Aorta (tissue), 5 donors: ENCODE results near the gene CCNJL. TPM values are rescaled to one million over a fixed set of nuclear protein-coding genes. Genes with fewer than 3 reads are reported as not detected.
A peak's percentile ranks its signal among the peaks of the same experiment; 100 is the strongest.
"Not testable (repeated sequence)": the region's sequence is repeated elsewhere in the genome, so short reads cannot be mapped to it uniquely, and the experiment has no call there.

Experiments used
- ATAC-seq: fragments of 200-7000 bp; cut with Tn5 transposase; one replicate; pipeline ENCODE4 v1.9.1; 2022; ENCODE audit warnings: moderate library complexity; ENCODE audit not compliant: low FRiP score
- DNase-seq, 2 donors: peaks; one replicate each; pipeline ENCODE4 v3.0.0-alpha.2; 2020
- H3K27ac ChIP-seq, 2 donors: one replicate each; pipeline ENCODE4 v1.5.1; 2013; ENCODE audit warnings: low read length in 2 of 2, mild to moderate bottlenecking in 2 of 2, moderate library complexity in 2 of 2, control low read depth in 1 of 2, inconsistent platforms in 1 of 2, low read depth in 1 of 2
- H3K27me3 ChIP-seq, 2 donors: one replicate each; pipeline ENCODE4 v1.6.1; 2013; ENCODE audit warnings: control low read depth in 1 of 2, low read length in 1 of 2, mild to moderate bottlenecking in 1 of 2, moderate library complexity in 1 of 2; ENCODE audit not compliant: insufficient read depth in 2 of 2, control insufficient read depth in 1 of 2
- H3K36me3 ChIP-seq, 2 donors: one replicate each; pipeline ENCODE4 v1.6.1; 2013; ENCODE audit warnings: control low read depth in 1 of 2, low read length in 1 of 2, mild to moderate bottlenecking in 1 of 2; ENCODE audit not compliant: insufficient read depth in 2 of 2, control insufficient read depth in 1 of 2
- H3K4me1 ChIP-seq, 2 donors: one replicate each; pipeline ENCODE4 v1.6.1; 2013; ENCODE audit warnings: low read length in 2 of 2, control low read depth in 1 of 2, mild to moderate bottlenecking in 1 of 2, moderate library complexity in 1 of 2; ENCODE audit not compliant: insufficient read depth in 2 of 2, control insufficient read depth in 1 of 2
- H3K4me3 ChIP-seq, 2 donors: one replicate each; pipeline ENCODE4 v1.5.1; 2013; ENCODE audit warnings: low read length in 2 of 2, control low read depth in 1 of 2, mild to moderate bottlenecking in 1 of 2
- H3K9me3 ChIP-seq: one replicate; pipeline ENCODE4 v1.6.1; 2013; ENCODE audit warnings: mild to moderate bottlenecking, low read length; ENCODE audit not compliant: control insufficient read depth
- WGBS, 2 donors: extraction: QIAGEN DNeasy Blood & Tissue Kit; methylation state at CpG; one replicate each; pipeline ENCODE4 v1.1.7; 2013; 5-methylcytosine and 5-hydroxymethylcytosine counted together
- intact Hi-C, 2 donors: fragments of 100-400 bp; cut with DNase I; formaldehyde crosslinking; loops; one replicate each; pipeline versions ENCODE4 v1.14.2 to v1.15.0; 2022
- polyA plus RNA-seq, 2 donors: library from polyadenylated mRNA; stranded (reverse); fragments of 200-250 nt; gene quantifications; one replicate each; pipeline ENCODE4 v1.2.3, GENCODE V29; 2013
- total RNA-seq, 2 donors: library from RNA; stranded (reverse); fragmentation: NEBNext Ultra II Directional; extraction: Animal tissue kit (Norgen Biotek cat#: 25700); gene quantifications; one replicate each; pipeline ENCODE4 v1.2.1, GENCODE V29; 2021
- donor health status: healthy with polysubstance abuse.
- donor health status: Bipolar disorder and iron deficiency.
- donor health status: DM: no; HTN: no; CAD: no.
- donor health status: DM: no; HTN: no; CAD: no.
- donor health status: DM: yes; HTN: yes; CAD: no.

The CCNJL gene
- total and polyA plus RNA-seq, 4 donors: 0.18 to 3.5 (median 2.6) TPM; not detected in 1

GRCh38 chr5:160342413-160342941, 30.1 kb upstream of the CCNJL start:
- no peaks in the 10 kb centered on the region for H3K36me3 ChIP-seq
- H3K27me3 ChIP-seq: no peaks in the 10 kb centered on the region
- no peak overlapping the region for H3K27ac ChIP-seq
- intact Hi-C loops: no loop called here
- peak; percentile 22 for ATAC-seq
- H3K9me3 ChIP-seq: no peaks in the 10 kb centered on the region
- H3K4me3 ChIP-seq: no peak overlapping the region
- no peak for DNase-seq
- no peaks in the 10 kb centered on the region for H3K4me1 ChIP-seq
- 55 to 60% methylated on average over 4 of the region's 4 CpGs for WGBS, 2 donors

- DNase-seq (no peak), ATAC-seq (no peak)
- WGBS, 2 donors: 85 to 90% methylated on average over 6 of the region's 6 CpGs
- Histone ChIP-seq H3K27me3 (no peaks in the 10 kb centered on the region), H3K36me3 (no peaks in the 10 kb centered on the region), H3K27ac (no peak overlapping the region), H3K4me1 (no peaks in the 10 kb centered on the region), H3K4me3 (no peak overlapping the region), H3K9me3 (no peaks in the 10 kb centered on the region)
- intact Hi-C loops: no loop called here
Observed at GRCh38 chr5:160341309-160341870, 29.0 kb upstream of the CCNJL start.

- H3K4me1 ChIP-seq, H3K27me3 ChIP-seq, H3K27ac ChIP-seq, H3K36me3 ChIP-seq, DNase-seq, ATAC-seq, H3K4me3 ChIP-seq, H3K9me3 ChIP-seq, intact Hi-C loops: not testable (repeated sequence)
Observed at GRCh38 chr5:160340513-160340912, 28.1 kb upstream of the CCNJL start.

GRCh38 chr5:160339406-160340130, 27.2 kb upstream of the CCNJL start:
- intact Hi-C loops: no loop called here
- 78 to 89% methylated on average over 10 of the region's 10 CpGs for WGBS, 2 donors
- H3K4me3 ChIP-seq: no peak overlapping the region
- H3K27me3 ChIP-seq: no peaks in the 10 kb centered on the region
- no peak for ATAC-seq
- no peaks in the 10 kb centered on the region for H3K9me3 ChIP-seq
- H3K27ac ChIP-seq: no peak overlapping the region
- DNase-seq: no peak
- no peaks in the 10 kb centered on the region for H3K36me3 ChIP-seq
- no peaks in the 10 kb centered on the region for H3K4me1 ChIP-seq

GRCh38 chr5:160334716-160335115, 22.4 kb upstream of the CCNJL start:
- ATAC-seq, H3K27ac ChIP-seq, DNase-seq, intact Hi-C loops, H3K9me3 ChIP-seq, H3K27me3 ChIP-seq, H3K36me3 ChIP-seq, H3K4me1 ChIP-seq, H3K4me3 ChIP-seq: not testable (repeated sequence)
- WGBS, 2 donors: 80 to 84% methylated on average over 3 of the region's 3 CpGs

- H3K4me3 ChIP-seq: no peak overlapping the region
- intact Hi-C loops: no loop called here
- H3K27ac ChIP-seq: no peak overlapping the region
- DNase-seq (no peak), ATAC-seq (no peak)
- WGBS, 2 donors: 72 to 89% methylated on average over 3 of the region's 3 CpGs
- no peaks in the 10 kb centered on the region for H3K27me3 ChIP-seq
- H3K4me1 ChIP-seq: no peaks in the 10 kb centered on the region
- no peaks in the 10 kb centered on the region for H3K36me3 ChIP-seq
- no peaks in the 10 kb centered on the region for H3K9me3 ChIP-seq
Observed at GRCh38 chr5:160333721-160334120, 21.4 kb upstream of the CCNJL start.

GRCh38 chr5:160330212-160330611, 17.8 kb upstream of the CCNJL start:
- no peaks in the 10 kb centered on the region for H3K27me3 ChIP-seq
- no peak for ATAC-seq
- H3K4me1 ChIP-seq: no peaks in the 10 kb centered on the region
- intact Hi-C loops: no loop called here
- WGBS, 2 donors: 89 to 93% methylated on average over 4 of the region's 4 CpGs
- DNase-seq: no peak
- H3K4me3 ChIP-seq: no peak overlapping the region
- no peaks in the 10 kb centered on the region for H3K9me3 ChIP-seq
- H3K27ac ChIP-seq: no peak overlapping the region
- H3K36me3 ChIP-seq: no peaks in the 10 kb centered on the region

GRCh38 chr5:160327818-160328217, 15.5 kb upstream of the CCNJL start:
- H3K4me1 ChIP-seq: no peaks in the 10 kb centered on the region
- DNase-seq (no peak), ATAC-seq (no peak)
- WGBS, 2 donors: 90 to 94% methylated on average over 6 of the region's 6 CpGs
- no peak overlapping the region for H3K27ac ChIP-seq
- H3K4me3 ChIP-seq: no peak overlapping the region
- no peaks in the 10 kb centered on the region for H3K27me3 ChIP-seq
- no peaks in the 10 kb centered on the region for H3K36me3 ChIP-seq
- intact Hi-C loops: no loop called here
- H3K9me3 ChIP-seq: no peaks in the 10 kb centered on the region

- no peaks in the 10 kb centered on the region for H3K36me3 ChIP-seq
- 84% methylated on average over 2 of the region's 2 CpGs for WGBS, 2 donors
- DNase-seq: no peak
Observed at GRCh38 chr5:160326981-160327380, 14.6 kb upstream of the CCNJL start.

More at GRCh38 chr5:160326981-160327380, 14.6 kb upstream of the CCNJL start:
- Histone ChIP-seq H3K27me3 (no peaks in the 10 kb centered on the region), H3K4me1 (no peaks in the 10 kb centered on the region), H3K9me3 (no peaks in the 10 kb centered on the region), H3K4me3 (no peak overlapping the region), H3K27ac (no peak overlapping the region)
- intact Hi-C loops: no loop called here
- no peak for ATAC-seq
